ENCODE data around the gene MYOG.

MYOG gene

GRCh38 chr1:203046984-203047630 lies 38.7 kb downstream of the MYOG start:
- peak; percentile 91 for DNase-seq (ENCODE audit: low spot score)

- DNase-seq (ENCODE audit: low spot score): no peak
Observed at GRCh38 chr1:203045821-203046594, 39.8 kb downstream of the MYOG start.

GRCh38 chr1:203045336-203045735 lies 40.5 kb downstream of the MYOG start:
- DNase-seq (ENCODE audit: low spot score): no peak

GRCh38 chr1:203044546-203045250 lies 41.1 kb downstream of the MYOG start:
- no peak for DNase-seq (ENCODE audit: low spot score)

GRCh38 chr1:203043830-203044545 lies 41.8 kb downstream of the MYOG start:
- no peak for DNase-seq (ENCODE audit: low spot score)

GRCh38 chr1:203041351-203041932 lies 44.4 kb downstream of the MYOG start:
- DNase-seq (ENCODE audit: low spot score): no peak

GRCh38 chr1:203040513-203041275 lies 45.1 kb downstream of the MYOG start:
- no peak for DNase-seq (ENCODE audit: low spot score)

- no peak for DNase-seq (ENCODE audit: low spot score)
Observed at GRCh38 chr1:203039609-203040512, 46.0 kb downstream of the MYOG start.

GRCh38 chr1:203038891-203039608 lies 46.8 kb downstream of the MYOG start:
- DNase-seq (ENCODE audit: low spot score): peak; percentile 84

- peak; percentile 93 for DNase-seq (ENCODE audit: low spot score)
Observed at GRCh38 chr1:203038217-203038741, 47.5 kb downstream of the MYOG start.

- no peak for DNase-seq (ENCODE audit: low spot score)
Observed at GRCh38 chr1:203037509-203038190, 48.2 kb downstream of the MYOG start.

GRCh38 chr1:203036537-203036936 lies 49.3 kb downstream of the MYOG start:
- no peak for DNase-seq (ENCODE audit: low spot score)

GRCh38 chr1:203036135-203036534 lies 49.7 kb downstream of the MYOG start:
- DNase-seq (ENCODE audit: low spot score): no peak

- no peak for DNase-seq (ENCODE audit: low spot score)
Observed at GRCh38 chr1:203035111-203036000, 50.5 kb downstream of the MYOG start.

- no peak for DNase-seq (ENCODE audit: low spot score)
Observed at GRCh38 chr1:203034422-203035110, 51.2 kb downstream of the MYOG start.

- DNase-seq (ENCODE audit: low spot score): no peak
Observed at GRCh38 chr1:203033917-203034316, 51.9 kb downstream of the MYOG start.

- no peak for DNase-seq (ENCODE audit: low spot score)
Observed at GRCh38 chr1:203033287-203033686, 52.5 kb downstream of the MYOG start.

All from AG08395 (cell line).